CD4-positive, alpha-beta T cell treated with Interleukin-21 for 1 hour (primary cell): ENCODE measurements around the gene KMT2B.

ENCODE experiments used
- DNase-seq: peaks from one replicate; pipeline ENCODE4 v3.0.0-alpha.2; 2020

Gene KMT2B

DNA sequence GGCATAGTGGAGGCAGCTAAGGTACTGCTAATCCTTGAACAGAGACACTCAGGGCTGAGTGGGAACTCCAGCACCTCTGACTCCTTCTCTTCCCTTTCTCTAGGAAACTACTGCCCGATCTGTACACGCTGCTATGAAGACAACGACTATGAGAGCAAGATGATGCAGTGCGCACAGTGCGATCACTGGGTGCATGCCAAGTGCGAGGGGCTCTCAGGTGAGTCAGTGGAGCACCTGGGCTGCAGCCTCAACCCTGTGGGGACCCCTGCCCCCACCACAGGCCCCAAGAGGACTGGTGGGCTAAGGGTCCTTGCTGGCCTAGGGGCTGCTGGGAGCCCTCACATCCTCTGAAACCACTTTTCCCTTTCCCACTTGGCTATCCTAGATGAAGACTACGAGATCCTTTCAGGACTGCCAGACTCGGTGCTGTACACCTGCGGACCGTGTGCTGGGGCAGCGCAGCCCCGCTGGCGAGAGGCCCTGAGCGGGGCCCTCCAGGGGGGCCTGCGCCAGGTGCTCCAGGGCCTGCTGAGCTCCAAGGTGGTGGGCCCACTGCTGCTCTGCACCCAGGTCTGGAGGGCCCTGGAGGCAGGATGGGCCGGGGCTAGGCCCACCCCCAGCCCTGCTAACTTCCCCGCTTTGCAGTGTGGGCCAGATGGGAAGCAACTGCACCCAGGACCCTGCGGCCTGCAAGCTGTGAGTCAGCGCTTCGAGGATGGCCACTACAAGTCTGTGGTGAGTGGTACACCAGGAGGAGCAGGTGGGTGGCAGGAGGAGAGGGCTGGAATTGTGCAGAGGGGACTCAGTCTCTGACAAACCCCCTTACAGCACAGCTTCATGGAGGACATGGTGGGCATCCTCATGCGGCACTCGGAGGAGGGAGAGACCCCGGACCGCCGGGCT lies 9.5 kb downstream of the KMT2B start:
- no peak for DNase-seq

DNA sequence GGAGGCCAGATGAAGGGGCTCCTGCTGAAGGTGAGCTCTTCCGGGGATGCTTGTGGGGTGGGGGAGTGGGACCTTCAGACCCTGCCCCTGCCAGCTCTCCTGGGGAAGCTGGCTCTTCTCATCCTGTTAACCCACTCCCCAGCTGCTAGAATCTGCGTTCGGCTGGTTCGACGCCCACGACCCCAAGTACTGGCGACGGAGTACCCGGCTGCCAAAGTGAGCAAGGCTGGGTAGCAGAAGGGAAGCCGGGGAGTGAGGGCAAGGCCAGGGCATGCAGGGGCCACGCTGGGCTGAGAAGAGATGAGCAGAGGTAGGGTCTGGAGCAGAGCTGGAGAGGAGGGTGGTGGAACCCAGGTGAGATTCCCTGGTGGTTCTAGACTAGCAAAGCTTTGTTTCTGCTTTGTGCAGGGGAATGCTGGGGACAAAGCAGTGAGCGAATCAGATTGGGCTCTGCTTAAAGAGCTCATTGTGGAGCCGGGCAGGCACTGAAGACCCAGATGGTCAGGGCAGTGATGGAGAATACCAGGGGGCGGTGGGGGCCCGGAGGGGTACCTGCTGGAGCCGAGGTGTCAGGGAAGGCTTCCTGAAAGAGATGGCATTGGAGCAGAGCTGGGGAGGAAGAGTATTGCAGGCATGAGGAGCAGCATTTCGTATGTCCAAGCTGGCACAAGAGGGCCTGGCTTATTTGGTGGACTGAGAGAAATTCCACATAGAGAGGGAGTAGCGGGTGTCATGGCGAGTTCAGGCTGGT lies 10.3 kb downstream of the KMT2B start:
- DNase-seq, result no peak

DNA sequence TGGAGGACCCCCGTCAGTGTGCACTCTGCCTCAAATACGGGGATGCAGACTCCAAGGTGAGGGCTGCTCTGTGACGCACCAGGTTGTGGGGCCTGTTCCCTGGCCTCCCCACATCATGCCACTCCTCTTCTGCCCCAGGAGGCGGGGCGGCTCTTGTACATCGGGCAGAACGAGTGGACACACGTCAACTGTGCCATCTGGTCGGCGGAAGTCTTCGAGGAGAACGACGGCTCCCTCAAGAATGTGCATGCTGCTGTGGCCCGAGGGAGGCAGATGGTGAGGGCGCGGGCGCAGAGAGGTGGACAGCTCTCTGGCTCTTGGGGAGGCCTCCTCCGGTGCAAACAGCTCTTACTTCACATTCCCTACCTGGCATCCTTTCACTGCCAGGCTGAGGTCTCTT lies 11.2 kb downstream of the KMT2B start:
- no peak for DNase-seq

DNA sequence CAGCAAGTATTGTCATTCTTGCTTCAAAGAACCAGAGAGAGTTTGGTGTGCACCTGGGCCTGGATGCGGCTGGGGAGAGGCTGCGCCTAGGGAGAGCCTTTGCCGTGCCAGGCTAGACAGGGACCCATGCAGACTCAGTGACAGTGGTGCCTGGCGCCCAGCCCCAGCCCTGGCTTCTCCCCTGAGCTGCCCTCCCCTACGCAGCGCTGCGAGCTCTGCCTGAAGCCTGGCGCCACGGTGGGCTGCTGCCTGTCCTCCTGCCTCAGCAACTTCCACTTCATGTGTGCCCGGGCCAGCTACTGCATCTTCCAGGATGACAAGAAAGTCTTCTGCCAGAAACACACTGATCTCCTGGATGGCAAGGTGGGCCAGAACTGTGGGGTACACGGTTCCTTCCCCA lies 12.0 kb downstream of the KMT2B start:
- DNase-seq, result no peak

DNA sequence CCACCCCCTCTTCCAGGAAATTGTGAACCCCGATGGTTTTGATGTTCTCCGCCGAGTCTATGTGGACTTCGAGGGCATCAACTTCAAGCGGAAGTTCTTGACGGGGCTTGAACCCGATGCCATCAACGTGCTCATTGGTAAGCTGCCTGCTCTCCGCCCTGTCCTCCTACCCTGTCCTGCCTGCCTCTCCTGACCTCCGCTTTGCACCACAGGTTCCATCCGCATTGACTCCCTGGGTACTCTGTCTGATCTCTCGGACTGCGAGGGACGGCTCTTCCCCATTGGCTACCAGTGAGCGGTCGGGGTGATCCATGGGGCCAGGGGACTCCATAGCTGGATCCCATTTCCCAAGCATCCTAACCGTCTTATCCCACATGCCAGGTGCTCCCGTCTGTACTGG lies 12.5 kb downstream of the KMT2B start:
- DNase-seq, result no peak

DNA sequence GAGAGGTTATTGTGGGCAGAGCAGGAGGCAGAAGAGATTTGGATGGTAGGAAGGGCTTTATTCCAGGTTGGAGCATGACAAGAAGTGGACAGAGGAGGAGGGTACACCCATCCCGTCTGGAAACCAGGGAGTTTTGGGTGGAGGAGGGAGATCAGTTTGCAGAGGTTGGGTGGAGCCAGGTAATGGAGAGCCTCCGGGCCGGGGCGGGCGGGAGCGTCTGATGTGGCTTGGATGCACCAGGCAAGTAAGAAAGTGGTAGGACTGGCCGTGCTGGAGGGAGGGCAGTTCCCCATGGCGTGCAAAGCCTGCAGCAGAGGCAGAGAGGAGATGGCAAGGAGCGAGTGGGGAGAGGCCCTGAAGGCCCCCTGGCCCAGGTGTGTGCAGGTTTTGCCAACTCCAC lies 13.6 kb downstream of the KMT2B start:
- no peak for DNase-seq

DNA sequence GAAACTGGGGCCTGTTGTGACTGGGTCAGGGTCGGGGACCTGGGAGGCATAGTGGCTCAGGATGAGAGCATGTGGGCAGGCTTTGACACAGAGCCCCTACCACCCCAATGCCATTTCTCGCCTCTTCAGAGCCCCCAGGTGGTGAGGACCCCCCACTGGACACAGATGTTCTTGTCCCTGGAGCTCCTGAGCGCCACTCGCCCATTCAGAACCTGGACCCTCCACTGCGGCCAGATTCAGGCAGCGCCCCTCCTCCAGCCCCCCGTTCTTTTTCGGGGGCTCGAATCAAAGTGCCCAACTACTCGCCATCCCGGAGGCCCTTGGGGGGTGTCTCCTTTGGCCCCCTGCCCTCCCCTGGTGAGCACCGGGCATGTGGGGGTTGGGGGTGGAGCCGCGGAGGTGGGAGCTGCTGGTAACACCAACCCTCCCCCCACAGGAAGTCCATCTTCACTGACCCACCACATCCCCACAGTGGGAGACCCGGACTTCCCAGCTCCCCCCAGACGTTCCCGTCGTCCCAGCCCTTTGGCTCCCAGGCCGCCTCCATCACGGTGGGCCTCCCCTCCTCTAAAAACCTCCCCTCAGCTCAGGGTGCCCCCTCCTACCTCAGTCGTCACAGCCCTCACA lies 14.1 kb downstream of the KMT2B start:
- DNase-seq, result no peak

DNA sequence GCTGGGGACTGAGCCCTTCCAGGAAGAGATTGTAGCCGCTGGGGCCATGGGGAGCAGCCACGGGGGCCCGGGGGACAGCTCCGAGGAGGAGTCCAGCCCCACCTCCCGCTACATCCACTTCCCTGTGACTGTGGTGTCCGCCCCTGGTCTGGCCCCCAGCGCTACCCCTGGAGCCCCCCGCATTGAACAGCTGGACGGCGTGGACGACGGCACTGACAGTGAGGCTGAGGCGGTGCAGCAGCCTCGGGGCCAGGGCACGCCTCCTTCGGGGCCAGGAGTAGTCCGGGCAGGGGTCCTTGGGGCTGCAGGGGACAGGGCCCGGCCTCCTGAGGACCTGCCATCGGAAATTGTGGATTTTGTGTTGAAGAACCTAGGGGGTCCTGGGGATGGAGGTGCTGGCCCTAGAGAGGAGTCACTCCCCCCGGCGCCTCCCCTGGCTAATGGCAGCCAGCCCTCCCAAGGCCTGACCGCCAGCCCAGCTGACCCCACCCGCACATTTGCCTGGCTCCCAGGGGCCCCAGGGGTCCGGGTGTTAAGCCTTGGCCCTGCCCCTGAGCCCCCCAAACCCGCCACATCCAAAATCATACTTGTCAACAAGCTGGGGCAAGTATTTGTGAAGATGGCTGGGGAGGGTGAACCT lies 14.9 kb downstream of the KMT2B start:
- DNase-seq, result no peak

DNA sequence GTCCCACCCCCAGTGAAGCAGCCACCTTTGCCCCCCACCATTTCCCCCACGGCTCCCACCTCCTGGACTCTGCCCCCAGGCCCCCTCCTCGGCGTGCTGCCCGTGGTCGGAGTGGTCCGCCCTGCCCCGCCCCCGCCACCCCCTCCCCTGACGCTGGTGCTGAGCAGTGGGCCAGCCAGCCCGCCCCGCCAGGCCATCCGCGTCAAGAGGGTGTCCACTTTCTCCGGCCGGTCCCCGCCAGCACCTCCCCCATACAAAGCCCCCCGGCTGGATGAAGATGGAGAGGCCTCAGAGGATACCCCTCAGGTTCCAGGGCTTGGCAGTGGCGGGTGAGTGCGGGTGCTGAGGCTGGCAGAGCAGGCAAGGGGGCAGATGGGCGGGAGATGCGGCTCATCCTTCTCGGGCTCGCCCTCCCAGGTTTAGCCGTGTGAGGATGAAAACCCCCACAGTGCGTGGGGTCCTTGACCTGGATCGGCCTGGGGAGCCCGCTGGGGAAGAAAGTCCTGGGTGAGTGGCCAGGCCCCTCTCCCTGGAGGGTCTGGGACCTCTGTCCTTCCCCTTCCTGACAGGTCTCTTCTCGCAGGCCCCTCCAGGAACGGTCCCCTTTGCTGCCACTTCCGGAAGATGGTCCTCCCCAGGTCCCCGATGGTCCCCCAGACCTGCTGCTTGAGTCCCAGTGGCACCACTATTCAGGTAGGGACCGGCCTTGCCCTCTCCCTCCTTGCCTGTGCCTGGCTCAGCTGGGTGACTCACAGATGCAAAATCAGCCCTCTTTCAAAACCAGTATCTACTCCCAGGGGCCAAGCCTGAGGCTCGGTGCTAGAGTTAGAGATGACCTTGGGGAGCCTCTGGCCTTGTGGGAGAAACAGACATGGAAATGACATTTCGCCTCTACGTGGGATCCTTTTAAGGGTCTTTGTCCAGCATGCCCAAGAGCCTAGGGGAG lies 15.7 kb downstream of the KMT2B start:
- DNase-seq, result no peak

DNA sequence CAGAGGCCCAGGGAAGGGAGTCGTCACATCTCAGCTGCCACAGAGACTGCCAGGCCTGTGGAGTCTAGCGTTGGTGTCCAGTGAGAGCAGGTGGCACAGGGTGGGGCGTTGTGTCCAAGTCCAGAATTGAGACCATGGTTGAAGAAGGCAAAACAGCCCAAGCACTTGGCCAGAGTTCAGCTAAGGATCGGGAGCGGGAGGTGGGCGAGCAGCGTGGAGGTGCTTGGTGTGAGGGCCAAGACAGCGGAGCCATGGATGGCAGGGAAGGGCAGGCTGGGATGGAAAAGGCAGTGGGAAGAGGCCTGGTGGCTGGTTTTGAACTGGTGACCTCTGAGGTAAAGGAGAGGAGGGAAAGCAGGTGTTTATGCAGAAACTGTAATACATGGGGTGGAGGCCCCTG lies 16.5 kb downstream of the KMT2B start:
- DNase-seq, result no peak

DNA sequence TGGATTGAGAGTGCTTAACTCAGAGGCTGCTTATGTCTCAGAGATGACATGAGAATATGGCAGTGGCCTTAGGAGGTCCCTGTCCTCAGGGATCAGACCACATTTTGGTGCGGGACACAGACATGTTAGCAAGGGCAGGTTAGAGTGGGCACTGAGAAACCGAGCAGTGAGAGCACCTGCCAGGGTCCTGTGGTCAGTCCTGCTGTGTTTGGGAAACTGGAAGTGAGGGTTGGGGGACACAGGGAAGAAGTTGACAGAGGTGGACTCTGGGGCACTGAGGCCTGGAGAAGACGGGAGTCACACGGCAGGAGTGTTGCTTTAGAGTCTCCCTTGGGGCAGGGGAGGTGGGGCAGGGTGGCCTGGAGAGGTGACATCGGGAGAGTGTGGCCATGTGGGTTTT lies 17.1 kb downstream of the KMT2B start:
- no peak for DNase-seq

DNA sequence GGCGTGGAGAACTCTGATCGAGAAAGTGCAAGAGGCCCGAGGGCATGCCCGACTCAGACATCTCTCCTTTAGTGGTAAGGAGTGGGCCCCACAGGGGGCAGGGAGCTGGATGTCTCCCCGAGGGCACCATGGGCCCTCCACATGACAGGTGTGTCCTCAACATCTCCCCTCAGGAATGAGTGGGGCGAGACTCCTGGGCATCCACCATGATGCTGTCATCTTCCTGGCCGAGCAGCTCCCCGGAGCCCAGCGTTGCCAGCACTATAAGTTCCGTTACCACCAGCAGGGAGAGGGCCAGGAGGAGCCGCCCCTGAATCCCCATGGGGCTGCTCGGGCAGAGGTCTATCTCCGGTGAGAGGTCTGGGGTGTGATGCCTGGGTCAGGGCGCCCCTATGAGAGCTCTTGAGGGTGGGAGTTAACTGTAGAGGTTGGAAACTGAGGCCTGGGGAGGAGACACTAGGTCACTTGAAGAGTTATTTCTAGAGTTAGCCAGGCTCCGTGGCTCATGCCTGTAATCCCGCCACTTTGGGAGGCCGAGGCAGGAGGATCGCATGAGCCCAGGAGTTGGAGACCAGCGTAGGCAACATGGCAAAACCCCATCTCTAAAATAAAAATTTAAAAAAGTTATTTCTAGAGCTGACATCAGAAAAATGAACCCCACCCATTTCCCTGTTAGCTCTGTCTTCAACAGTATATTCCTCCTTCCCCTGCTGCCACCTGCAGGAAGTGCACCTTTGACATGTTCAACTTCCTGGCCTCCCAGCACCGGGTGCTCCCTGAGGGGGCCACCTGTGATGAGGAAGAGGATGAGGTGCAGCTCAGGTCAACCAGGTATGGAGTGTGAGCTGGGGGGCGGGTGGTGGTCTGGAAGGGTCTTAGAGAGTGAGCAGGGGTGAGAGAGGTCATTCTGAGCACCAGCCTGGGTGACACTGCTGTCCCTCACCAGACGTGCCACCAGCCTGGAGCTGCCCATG lies 19.4 kb downstream of the KMT2B start:
- peak; percentile 36 for DNase-seq

DNA sequence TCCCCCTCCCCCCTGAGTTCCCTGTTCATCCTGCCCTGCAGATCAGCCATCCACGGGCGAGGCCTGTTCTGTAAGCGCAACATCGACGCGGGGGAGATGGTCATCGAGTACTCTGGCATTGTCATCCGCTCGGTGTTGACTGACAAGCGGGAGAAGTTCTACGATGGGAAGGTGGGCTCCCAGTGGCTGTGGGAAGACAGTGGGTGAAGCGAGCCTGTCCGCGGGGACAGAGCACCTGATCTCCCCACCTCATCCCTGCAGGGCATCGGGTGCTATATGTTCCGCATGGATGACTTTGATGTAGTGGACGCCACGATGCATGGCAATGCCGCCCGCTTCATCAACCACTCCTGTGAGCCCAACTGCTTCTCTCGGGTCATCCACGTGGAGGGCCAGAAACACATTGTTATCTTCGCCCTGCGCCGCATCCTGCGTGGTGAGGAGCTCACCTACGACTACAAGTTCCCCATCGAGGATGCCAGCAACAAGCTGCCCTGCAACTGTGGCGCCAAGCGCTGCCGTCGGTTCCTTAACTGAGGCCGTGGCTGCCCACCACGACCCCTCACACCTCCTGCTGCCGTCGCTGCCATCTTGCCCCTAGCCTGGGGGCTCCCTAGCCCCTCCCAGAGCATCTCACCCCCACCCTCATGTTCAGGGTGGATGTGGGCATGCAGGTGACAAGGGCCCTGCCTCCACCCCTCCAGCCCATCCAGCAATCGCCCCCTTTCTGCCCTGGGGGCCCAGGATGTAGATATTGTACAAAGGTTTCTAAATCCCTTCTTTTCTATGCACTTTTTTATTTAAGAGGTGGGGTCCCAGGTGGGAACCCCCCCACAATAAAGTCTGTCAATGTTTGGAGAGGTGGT lies 20.5 kb downstream of the KMT2B start:
- DNase-seq, result no peak

DNA sequence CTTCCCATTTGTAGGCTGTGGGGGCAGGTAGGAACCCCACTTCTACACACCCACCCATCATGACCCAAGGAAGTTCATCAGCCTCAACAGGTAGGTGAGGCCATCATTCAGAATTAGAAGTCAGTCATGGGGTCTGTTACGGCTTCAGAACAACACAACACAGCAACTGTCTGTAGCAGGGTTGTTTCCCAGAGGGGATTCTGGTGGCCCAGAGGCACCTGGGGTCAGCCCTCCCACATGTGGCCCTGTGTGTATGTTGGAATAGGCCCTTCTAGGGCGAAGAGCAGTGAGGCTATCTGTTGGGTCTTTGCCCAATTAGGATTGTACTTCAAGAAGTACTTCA lies 21.1 kb downstream of the KMT2B start:
- no peak for DNase-seq

DNA sequence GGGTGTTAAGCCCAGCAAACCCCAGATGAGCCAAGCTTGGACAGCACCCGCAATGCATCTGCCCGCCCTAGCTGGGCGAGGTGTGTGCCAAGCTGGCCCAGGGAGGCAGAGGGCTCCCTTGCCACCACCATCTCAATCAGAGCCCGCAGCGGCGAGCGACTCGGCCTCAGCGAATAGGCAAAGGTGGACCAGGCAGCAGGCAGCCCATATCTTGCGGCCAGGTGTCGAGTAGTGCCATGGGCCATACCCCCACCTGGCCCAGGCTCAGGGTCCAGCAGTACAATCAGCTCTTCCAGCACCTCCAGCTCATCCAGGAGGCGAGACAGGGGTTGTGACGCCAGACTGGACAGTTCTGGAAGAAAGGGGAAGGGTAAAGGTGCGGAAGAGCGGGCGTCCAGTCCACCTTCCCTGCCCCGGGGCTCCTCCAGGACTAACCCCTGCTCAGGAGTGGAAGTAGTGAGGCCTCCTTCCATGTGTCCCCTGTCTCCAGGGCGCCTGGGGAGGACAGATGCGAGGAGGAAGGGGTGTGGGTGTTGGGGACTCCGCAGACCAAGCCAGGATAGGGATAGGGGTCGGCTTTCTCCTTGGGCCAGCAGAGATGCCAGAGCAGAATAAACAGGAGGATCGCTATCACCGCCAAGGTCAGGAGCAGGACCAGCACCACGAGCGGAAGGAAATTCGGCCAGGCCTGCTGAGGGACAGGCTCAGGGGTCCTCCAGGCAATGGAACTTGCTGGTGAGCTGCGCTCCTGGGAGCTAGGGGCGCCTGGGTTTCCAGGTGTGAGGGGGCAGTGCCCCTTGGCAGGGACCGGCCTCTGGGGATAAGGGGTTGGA lies 21.7 kb downstream of the KMT2B start:
- no peak for DNase-seq

DNA sequence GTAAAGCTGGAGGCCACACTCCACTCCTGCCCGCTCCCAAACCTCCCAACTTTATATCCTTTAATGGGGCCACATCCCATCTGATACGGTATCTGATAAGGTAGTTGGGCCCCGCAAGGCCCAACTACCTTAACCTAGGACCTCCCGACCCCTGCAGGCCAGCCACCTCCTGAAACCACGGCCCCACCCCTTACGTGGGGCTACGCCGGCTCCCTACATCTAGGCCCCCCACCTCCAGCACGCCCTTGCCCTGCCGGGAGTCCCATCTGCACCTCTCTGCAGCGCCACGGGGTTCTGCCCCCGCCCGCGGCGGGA lies 22.3 kb downstream of the KMT2B start:
- no peak for DNase-seq

DNA sequence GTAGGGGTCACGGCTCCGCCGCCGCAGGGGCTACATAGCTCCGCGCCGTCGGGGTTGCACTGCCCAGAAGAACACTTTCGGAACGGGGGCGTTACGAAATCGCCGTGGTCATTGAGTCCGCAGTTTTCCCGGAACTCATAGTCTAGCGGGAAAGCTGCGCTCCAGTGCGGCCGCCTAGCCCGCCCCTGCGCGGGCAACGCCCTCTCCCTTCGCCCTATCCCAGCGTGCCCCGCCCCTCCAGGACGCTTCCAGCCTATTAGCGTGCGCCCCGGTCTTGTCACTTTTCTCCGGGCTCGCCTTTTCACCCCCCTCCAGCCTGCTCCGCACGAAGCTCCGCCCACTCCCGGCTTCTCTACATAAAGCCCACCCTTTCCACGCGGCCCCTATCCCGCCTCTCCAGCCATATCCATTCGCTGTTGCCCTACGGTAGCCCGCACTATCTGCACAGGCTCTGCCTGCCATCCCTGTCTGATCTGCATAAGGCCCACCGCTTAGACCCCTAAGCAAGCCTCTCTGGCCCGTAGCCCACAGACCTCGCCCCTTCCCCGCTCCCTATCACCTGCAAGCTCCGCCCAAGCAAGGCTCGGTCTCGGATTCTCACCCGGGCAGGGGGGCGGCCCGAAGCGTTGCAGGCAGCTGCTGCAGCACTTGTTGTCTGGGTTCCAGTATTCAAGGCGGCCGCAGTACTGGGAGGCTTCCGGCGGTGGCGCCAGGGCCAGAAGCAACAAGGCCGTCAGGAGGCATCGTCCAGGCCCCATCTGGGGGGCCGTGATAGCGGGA lies 22.8 kb downstream of the KMT2B start:
- DNase-seq, result peak; percentile 95

DNA sequence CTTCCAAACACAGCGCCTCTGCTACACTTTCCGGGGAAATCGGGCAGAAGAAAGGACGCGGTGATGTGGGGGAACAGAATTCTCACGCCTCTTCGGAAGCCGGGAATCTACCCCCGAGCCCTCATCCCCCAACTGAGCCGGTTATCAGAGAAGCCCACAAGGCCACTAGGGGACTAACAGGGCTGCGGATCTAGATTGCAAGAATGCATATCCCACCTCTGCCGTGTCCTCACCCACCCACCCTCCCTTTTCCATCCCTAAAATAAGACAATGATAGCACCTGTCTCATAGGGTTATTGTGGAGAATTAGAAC lies 23.4 kb downstream of the KMT2B start:
- no peak for DNase-seq
